GM10847 (cell line): ENCODE measurements around the gene PSMC1.

Experiments
- POLR2A ChIP-seq: IDR thresholded peaks from 2 replicates; pipeline ENCODE4 v1.6.1; 2011; ENCODE audit not compliant: insufficient read length; ENCODE audit errors: extremely low read depth

The PSMC1 gene

DNA sequence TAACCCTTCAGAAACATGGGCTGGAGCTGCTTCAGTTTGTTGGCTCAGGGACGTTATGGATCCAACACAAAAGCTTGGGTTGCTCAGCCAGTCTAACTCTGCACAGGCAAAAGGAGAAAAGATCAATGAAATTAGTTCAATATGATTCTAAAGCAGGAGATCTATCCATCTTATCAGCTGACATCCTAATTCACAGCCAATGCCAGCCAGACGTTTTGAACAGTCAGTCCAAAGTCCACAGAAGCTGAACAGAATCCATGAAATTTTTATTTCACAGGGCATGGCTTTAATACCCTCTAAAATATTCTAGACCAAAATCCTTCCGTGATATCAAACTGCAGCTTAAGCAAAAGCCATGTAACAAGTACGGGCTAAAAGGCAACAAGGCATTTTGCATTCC is 61.7 kb downstream of the PSMC1 start:
- no peak for TF ChIP-seq POLR2A

DNA sequence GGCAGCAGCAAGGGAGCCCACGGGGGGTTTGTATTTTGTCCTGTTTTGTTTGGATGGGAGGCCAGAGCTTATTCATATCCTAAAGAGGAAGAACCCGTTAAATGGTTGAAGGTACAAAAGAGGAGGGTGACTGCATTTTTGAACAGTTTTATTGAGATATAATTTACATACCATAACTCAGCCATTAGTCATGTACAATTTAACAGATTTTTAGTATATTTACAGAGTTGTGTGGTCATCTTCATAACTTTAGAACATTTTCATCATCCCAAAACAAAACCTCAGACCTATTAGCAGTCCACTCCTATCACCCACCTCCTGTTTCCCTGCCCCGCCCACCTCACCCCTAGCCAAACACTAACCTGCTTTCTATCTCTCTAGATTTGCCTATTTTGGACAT is 62.8 kb downstream of the PSMC1 start:
- no peak for TF ChIP-seq POLR2A

DNA sequence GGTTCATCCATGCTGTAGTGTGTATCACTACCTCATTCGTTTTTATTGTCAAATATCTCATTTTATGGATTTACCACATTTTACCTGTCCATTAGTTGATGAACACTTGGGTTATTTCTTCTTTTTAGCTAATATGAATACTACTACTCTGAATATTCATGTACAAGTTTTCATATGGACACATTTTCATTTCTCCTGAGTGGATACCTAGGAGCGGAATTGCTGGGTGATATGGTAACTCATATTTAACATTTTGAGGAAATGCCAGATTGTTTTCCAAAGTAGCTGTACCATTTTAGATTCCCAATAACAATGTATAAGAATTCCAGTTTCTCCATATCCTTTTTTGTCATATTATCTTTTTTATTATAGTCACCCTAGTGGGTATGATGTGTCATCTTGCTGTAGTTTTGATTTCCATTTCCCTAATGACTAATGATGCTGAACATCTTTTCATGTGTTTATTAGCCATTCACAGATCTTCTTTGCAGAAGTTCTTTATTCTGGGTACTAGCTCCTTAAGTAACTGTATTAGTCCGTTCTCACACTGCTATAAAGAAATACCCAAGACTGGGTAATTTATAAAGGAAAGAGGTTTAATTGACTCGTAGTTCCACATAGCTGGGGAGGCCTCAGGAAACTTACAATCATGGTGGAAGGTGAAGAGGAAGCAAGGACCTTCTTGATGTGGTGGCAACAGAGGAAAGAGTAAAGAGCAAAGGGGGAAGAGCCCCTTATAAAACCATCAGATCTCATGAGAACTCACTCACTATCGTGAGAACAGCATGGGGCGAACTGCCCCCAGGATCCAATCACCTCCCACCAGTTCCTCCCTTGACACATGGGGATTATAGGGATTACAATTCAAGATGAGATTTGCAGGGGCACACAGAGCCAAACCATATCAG is 63.5 kb downstream of the PSMC1 start:
- no peak for TF ChIP-seq POLR2A

DNA sequence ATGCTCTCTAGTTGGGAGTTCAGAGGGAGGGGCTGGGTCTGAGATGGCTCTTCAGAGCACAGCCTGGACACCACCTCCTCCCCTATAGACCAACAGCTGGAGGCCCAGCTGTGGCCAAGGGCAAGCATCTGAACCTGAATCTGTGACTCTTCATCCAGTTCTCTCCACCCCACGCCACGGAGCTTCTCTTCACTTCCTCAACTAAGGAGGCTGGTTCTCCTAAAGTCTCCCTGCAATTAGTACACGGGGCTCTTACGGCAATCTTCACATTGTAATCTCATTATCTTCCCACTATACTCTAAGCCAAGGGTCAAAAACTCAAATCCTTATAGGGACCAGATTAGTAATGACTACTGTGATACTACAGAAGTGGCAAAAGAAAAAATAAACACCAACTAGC is 65.5 kb downstream of the PSMC1 start:
- TF ChIP-seq POLR2A = no peak
